A549 (cell line): ENCODE results near the gene ITFG2. TPM values are rescaled to one million over a fixed set of nuclear protein-coding genes. Genes with fewer than 3 reads are reported as not detected.

ENCODE experiments used
- ATAC-seq, 2 experiments: fragments of 200-7000 bp in 1 of 2; fragments of >200 bp in 1 of 2; cut with Nextera tagmentation in 1 of 2; cut with Tn5 transposase in 1 of 2; 3 replicates each; pipeline versions ENCODE4 v1.8.0 to v1.9.1; 2018 to 2020; ENCODE audit warnings: mild to moderate bottlenecking in 1 of 2, moderate library complexity in 1 of 2
- CTCF ChIA-PET: fragments of 300-600 bp; sonication (Branson Sonifier 250); formaldehyde crosslinking; extraction: SDS; loops from one replicate; lab custom pipeline; 2021; ENCODE audit warnings: antibody characterized with exemption, inconsistent platforms; lab: Yijun Ruan, JAX
- POLR2A ChIA-PET: fragments of 350-600 bp; formaldehyde crosslinking; extraction: SDS; loops from one replicate; lab custom pipeline; 2021; ENCODE audit warnings: antibody characterized with exemption, inconsistent platforms; lab: Yijun Ruan, JAX
- DNase-seq, 2 experiments: peaks; one replicate each; pipeline versions ENCODE4 v3.0.0 to v3.0.0-alpha.2; 2011 to 2016; ENCODE audit warnings: low read depth in 1 of 2, low spot score in 1 of 2
- FAIRE-seq: peaks from 2 replicates; lab custom pipeline; 2011; peaks lifted over from hg19 to GRCh38; lab: Jason Lieb, UNC
- H3K27ac ChIP-seq, 2 experiments: fragments of >200 bp; sonication (Bioruptor Twin); formaldehyde crosslinking; 3 replicates each; pipeline ENCODE4 v1.5.1; 2016 to 2017
- H3K4me1 ChIP-seq: fragments of >200 bp; sonication (Bioruptor Twin); formaldehyde crosslinking; 3 replicates; pipeline ENCODE4 v1.6.1; 2016
- H3K4me2 ChIP-seq: fragments of >200 bp; sonication (Bioruptor Twin); formaldehyde crosslinking; 3 replicates; pipeline ENCODE4 v1.6.1; 2016
- H3K4me3 ChIP-seq: fragments of >200 bp; sonication (Bioruptor Twin); formaldehyde crosslinking; 3 replicates; pipeline ENCODE4 v1.5.1; 2016
- H3K9me3 ChIP-seq: fragments of >200 bp; sonication (Bioruptor Twin); formaldehyde crosslinking; 3 replicates; pipeline ENCODE4 v1.6.1; 2016
- CBX2 ChIP-seq: fragments of 200-600 bp; sonication (generic); IDR thresholded peaks from 2 replicates; pipeline ENCODE4 v1.6.1; 2016; ENCODE audit warnings: low read depth, mild to moderate bottlenecking, borderline replicate concordance
- CBX8 ChIP-seq: fragments of 200-600 bp; sonication (generic); IDR thresholded peaks from 2 replicates; pipeline ENCODE4 v1.6.1; 2016
- CHD4 ChIP-seq: fragments of 200-600 bp; sonication (generic); IDR thresholded peaks from 2 replicates; pipeline ENCODE4 v1.6.1; 2016; ENCODE audit warnings: antibody characterized with exemption, mild to moderate bottlenecking, borderline replicate concordance
- EHMT2 ChIP-seq: fragments of 200-600 bp; sonication (generic); IDR thresholded peaks from 2 replicates; pipeline ENCODE4 v1.6.1; 2016; ENCODE audit warnings: antibody characterized with exemption, low read depth, mild to moderate bottlenecking, moderate library complexity
- FOXS1 ChIP-seq: fragments of 250-450 bp; sonication (Bioruptor Pico); IDR thresholded peaks from 2 replicates; pipeline ENCODE4 v1.5.0; 2020; ENCODE audit warnings: mild to moderate bottlenecking, moderate library complexity
- GATA3 ChIP-seq: IDR thresholded peaks from 2 replicates; pipeline ENCODE4 v1.6.1; 2012; ENCODE audit warnings: borderline replicate concordance
- HEYL ChIP-seq: fragments of 250-450 bp; sonication (Bioruptor Pico); IDR thresholded peaks from 2 replicates; pipeline ENCODE4 v1.8.0; 2021; ENCODE audit warnings: mild to moderate bottlenecking, moderate library complexity
- JUN ChIP-seq, 2 experiments: fragments of >200 bp; sonication (Bioruptor Twin); formaldehyde crosslinking; IDR thresholded peaks; 2 replicates in 1 of 2; 3 replicates in 1 of 2; pipeline ENCODE4 v1.6.1; 2016 to 2017
- JUNB ChIP-seq: fragments of >200 bp; sonication (Bioruptor Twin); formaldehyde crosslinking; IDR thresholded peaks from 2 replicates; pipeline ENCODE4 v1.6.1; 2016
- KDM1A ChIP-seq: fragments of 200-600 bp; sonication (generic); IDR thresholded peaks from 2 replicates; pipeline ENCODE4 v1.6.1; 2016; ENCODE audit warnings: low read depth, mild to moderate bottlenecking
- MAZ ChIP-seq: fragments of 150-350 bp; IDR thresholded peaks from 2 replicates; pipeline ENCODE4 v1.6.1; 2014; ENCODE audit warnings: antibody characterized with exemption, low read depth, low read length, borderline replicate concordance
- NPAS2 ChIP-seq: fragments of 250-450 bp; sonication (Bioruptor Pico); IDR thresholded peaks from 2 replicates; pipeline ENCODE4 v1.8.0; 2022; ENCODE audit warnings: mild to moderate bottlenecking, moderate library complexity, borderline replicate concordance
- POLR2A ChIP-seq: IDR thresholded peaks from 2 replicates; pipeline ENCODE4 v1.6.1; 2012; ENCODE audit warnings: mild to moderate bottlenecking, low read length
- POLR2AphosphoS2 ChIP-seq: conservative IDR thresholded peaks from 2 replicates; pipeline ENCODE4 v1.6.1; 2012; ENCODE audit warnings: low read length, improper control_type of control experiment, inconsistent platforms
- ZFP36 ChIP-seq: fragments of 450-650 bp; IDR thresholded peaks from 2 replicates; pipeline ENCODE4 v1.6.1; 2014; ENCODE audit warnings: borderline replicate concordance; ENCODE audit not compliant: partially characterized antibody
- WGBS: methylation state at CpG from one replicate; pipeline ENCODE4 v1.1.6; 2017; ENCODE audit errors: missing lambda C conversion rate; 5-methylcytosine and 5-hydroxymethylcytosine counted together
- polyA plus RNA-seq, 4 experiments: library from polyadenylated mRNA; depleted of rRNA in 3 of 4; stranded (reverse); fragments of >200 nt; fragmentation: RNase III in 1 of 4; extraction: RNeasy Plus Mini Kit Qiagen cat#74134 plus additional on column Dnase treatment in 1 of 4; gene quantifications; 2 replicates in 3 of 4; 3 replicates in 1 of 4; pipeline ENCODE4 v1.2.3, GENCODE V29; 2011 to 2017
- TF ChIP-seq, protein P1 (sequence below): fragments of >200 bp; sonication (Bioruptor Twin); formaldehyde crosslinking; IDR thresholded peaks from 3 replicates; pipeline ENCODE4 v1.5.1; 2016
- TF ChIP-seq, protein P2 (sequence below): IDR thresholded peaks from 2 replicates; pipeline ENCODE4 v1.6.1; 2012
- TF ChIP-seq, protein P3 (sequence below): fragments of 200-600 bp; sonication (generic); IDR thresholded peaks from 2 replicates; pipeline ENCODE4 v1.6.1; 2016; ENCODE audit warnings: antibody characterized with exemption, mild to moderate bottlenecking, moderate library complexity
- TF ChIP-seq, protein P4 (sequence below): fragments of 250-450 bp; sonication (Bioruptor Pico); IDR thresholded peaks from 2 replicates; pipeline ENCODE4 v1.5.0; 2021; ENCODE audit warnings: mild to moderate bottlenecking, moderate library complexity, borderline replicate concordance
- TF ChIP-seq, protein P5 (sequence below): IDR thresholded peaks from 2 replicates; pipeline ENCODE4 v1.6.1; 2012

ITFG2 gene
- polyA plus RNA-seq, 2 of the 4 experiments (the other 2 are of a cell fraction): 17.5 to 23.7 TPM

DNA sequence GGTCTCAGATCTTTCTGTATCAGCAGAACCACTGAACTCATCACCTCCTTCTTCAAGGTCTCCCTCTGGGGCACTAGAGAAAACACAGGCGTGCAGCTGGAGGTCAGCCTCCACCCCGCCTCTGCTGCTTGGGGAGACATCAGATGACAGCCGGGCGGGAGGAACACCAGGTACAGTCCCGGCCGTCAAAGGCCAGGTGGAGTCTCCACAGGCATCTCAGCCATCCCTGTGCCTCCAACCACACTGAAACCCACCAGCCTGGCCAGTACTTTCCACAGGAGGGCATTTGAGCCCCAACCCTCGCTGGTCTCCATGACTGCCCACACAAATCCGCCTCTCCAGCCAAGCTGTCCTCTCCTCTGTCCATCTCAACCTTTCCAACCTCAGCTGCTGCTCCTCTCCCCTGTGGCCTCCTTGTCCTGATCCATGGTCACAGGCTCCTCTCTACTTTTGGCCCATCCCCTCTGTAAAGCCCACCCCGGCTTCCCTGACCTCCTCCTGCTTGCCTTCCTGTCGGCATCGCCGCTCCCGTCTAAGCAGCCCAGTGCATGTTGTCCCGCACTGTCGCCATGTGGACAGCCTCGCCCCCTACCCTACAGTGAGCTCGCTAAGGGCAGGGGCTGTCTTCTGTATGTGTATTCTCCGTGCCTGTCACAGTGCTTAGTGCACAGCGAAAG, 39.1 kb upstream of the ITFG2 start (continued):
- no peak for TF ChIP-seq CHD4
- TF ChIP-seq CBX8: no peak
- TF ChIP-seq, all 56 proteins: peak for 0

DNA sequence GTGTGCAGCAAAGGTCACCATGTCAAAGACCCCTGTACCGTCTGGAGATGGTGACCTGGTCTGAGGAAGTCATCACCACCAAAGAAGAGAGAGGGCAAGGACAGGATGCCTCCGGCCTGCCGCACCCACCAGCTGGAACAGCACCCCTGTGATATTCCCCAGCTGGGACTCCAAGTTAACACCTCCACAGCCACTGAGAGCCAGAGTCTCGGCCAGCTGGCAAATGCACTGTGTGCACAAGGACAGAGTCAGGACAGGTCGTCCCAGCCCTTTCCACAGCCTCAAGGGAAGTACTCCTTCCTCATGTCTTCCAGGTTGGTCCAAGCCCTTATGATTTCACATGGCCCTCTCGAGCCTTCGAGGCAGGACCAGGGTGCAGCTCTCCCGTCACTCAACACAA, 37.0 kb upstream of the ITFG2 start:
- H3K9me3 ChIP-seq: no peaks in the 10 kb centered on the region
- ChIA-PET POLR2A (no interaction called here), CTCF (interaction anchor here (0.7 kb wide), 1 partner anchor 9 kb away, joined by 3 read pairs; no protein-coding TSS in a partner anchor)
- no peak overlapping the region for H3K4me3 ChIP-seq
- no peak overlapping the region for H3K27ac ChIP-seq
- WGBS: 39% methylated on average over 7 of the region's 8 CpGs
- TF ChIP-seq, protein P1, sequence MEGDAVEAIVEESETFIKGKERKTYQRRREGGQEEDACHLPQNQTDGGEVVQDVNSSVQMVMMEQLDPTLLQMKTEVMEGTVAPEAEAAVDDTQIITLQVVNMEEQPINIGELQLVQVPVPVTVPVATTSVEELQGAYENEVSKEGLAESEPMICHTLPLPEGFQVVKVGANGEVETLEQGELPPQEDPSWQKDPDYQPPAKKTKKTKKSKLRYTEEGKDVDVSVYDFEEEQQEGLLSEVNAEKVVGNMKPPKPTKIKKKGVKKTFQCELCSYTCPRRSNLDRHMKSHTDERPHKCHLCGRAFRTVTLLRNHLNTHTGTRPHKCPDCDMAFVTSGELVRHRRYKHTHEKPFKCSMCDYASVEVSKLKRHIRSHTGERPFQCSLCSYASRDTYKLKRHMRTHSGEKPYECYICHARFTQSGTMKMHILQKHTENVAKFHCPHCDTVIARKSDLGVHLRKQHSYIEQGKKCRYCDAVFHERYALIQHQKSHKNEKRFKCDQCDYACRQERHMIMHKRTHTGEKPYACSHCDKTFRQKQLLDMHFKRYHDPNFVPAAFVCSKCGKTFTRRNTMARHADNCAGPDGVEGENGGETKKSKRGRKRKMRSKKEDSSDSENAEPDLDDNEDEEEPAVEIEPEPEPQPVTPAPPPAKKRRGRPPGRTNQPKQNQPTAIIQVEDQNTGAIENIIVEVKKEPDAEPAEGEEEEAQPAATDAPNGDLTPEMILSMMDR: no peak
- TF ChIP-seq, protein P2, sequence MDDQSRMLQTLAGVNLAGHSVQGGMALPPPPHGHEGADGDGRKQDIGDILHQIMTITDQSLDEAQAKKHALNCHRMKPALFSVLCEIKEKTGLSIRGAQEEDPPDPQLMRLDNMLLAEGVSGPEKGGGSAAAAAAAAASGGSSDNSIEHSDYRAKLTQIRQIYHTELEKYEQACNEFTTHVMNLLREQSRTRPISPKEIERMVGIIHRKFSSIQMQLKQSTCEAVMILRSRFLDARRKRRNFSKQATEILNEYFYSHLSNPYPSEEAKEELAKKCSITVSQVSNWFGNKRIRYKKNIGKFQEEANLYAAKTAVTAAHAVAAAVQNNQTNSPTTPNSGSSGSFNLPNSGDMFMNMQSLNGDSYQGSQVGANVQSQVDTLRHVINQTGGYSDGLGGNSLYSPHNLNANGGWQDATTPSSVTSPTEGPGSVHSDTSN: no peak
- TF ChIP-seq JUNB: no peak
- no peak for ATAC-seq
- no peak for DNase-seq
- no peaks in the 10 kb centered on the region for H3K4me1 ChIP-seq
- no peak for FAIRE-seq
- H3K4me2 ChIP-seq: no peak overlapping the region

DNA sequence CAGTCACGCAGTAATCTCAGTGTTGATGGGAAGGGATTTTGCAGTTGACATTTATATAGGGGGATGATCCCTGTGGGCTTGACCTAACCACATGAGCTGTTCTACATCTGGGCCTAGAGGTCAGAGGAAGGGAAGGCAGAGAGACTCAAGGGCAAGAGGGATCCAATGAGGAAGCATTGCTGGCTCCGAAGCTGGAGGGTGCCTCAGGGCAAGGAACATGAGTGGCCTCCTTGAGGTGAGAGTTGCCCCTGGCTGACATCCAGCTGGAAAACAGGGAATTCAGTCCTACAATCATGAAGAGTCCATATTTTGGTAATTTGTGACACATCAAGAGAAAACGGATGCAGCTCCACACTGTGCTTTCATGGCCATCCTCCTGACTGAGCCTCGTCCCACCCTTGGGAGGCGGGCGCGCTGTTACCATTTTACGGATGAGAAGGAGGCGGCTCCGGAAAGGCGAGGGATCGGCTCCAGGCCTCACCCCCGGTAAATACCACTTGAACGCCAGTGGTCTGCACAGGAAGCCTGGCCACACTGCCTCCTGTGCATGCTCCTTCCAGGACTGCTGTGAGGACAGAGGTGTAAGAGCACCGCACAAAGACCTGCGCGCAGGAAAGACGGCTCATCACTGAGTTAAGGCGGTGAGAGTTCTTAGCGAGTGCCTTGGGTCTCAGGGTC, 36.2 kb upstream of the ITFG2 start:
- ATAC-seq (no peak), FAIRE-seq (no peak), DNase-seq (no peak)
- H3K27ac ChIP-seq: no peak overlapping the region
- no peaks in the 10 kb centered on the region for H3K4me1 ChIP-seq
- H3K4me3 ChIP-seq: no peak overlapping the region
- H3K4me2 ChIP-seq: no peak overlapping the region
- TF ChIP-seq POLR2A (no peak), GATA3 (no peak), MAZ (no peak), JUN (IDR thresholded peaks at IDR 0.05) (no peak), FOXS1 (CRISPR knock-in tag) (no peak), POLR2AphosphoS2 (no peak), CBX2 (no peak), JUNB (no peak), ZFP36 (no peak), EHMT2 (no peak), KDM1A (no peak), HEYL (no peak), NPAS2 (CRISPR knock-in tag) (no peak)
- TF ChIP-seq, protein P3, sequence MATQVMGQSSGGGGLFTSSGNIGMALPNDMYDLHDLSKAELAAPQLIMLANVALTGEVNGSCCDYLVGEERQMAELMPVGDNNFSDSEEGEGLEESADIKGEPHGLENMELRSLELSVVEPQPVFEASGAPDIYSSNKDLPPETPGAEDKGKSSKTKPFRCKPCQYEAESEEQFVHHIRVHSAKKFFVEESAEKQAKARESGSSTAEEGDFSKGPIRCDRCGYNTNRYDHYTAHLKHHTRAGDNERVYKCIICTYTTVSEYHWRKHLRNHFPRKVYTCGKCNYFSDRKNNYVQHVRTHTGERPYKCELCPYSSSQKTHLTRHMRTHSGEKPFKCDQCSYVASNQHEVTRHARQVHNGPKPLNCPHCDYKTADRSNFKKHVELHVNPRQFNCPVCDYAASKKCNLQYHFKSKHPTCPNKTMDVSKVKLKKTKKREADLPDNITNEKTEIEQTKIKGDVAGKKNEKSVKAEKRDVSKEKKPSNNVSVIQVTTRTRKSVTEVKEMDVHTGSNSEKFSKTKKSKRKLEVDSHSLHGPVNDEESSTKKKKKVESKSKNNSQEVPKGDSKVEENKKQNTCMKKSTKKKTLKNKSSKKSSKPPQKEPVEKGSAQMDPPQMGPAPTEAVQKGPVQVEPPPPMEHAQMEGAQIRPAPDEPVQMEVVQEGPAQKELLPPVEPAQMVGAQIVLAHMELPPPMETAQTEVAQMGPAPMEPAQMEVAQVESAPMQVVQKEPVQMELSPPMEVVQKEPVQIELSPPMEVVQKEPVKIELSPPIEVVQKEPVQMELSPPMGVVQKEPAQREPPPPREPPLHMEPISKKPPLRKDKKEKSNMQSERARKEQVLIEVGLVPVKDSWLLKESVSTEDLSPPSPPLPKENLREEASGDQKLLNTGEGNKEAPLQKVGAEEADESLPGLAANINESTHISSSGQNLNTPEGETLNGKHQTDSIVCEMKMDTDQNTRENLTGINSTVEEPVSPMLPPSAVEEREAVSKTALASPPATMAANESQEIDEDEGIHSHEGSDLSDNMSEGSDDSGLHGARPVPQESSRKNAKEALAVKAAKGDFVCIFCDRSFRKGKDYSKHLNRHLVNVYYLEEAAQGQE: no peak
- TF ChIP-seq, protein P4, sequence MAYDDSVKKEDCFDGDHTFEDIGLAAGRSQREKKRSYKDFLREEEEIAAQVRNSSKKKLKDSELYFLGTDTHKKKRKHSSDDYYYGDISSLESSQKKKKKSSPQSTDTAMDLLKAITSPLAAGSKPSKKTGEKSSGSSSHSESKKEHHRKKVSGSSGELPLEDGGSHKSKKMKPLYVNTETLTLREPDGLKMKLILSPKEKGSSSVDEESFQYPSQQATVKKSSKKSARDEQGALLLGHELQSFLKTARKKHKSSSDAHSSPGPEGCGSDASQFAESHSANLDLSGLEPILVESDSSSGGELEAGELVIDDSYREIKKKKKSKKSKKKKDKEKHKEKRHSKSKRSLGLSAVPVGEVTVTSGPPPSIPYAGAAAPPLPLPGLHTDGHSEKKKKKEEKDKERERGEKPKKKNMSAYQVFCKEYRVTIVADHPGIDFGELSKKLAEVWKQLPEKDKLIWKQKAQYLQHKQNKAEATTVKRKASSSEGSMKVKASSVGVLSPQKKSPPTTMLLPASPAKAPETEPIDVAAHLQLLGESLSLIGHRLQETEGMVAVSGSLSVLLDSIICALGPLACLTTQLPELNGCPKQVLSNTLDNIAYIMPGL: no peak
- TF ChIP-seq, protein P5, sequence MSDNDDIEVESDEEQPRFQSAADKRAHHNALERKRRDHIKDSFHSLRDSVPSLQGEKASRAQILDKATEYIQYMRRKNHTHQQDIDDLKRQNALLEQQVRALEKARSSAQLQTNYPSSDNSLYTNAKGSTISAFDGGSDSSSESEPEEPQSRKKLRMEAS: no peak
- 74% methylated on average over 20 of the region's 20 CpGs for WGBS
- CTCF ChIA-PET: interaction anchor here (1.4 kb wide), 1 partner anchor 9 kb away, joined by 3 read pairs; no protein-coding TSS in a partner anchor
- H3K9me3 ChIP-seq: no peaks in the 10 kb centered on the region
- POLR2A ChIA-PET: no interaction called here
